ENCODE data around the gene SERPINA5. TPM values are rescaled to one million over a fixed set of nuclear protein-coding genes. Genes with fewer than 3 reads are reported as not detected.

Gene SERPINA5
- total RNA-seq, 1 donor from 2014 or later: 3.5 TPM

DNA sequence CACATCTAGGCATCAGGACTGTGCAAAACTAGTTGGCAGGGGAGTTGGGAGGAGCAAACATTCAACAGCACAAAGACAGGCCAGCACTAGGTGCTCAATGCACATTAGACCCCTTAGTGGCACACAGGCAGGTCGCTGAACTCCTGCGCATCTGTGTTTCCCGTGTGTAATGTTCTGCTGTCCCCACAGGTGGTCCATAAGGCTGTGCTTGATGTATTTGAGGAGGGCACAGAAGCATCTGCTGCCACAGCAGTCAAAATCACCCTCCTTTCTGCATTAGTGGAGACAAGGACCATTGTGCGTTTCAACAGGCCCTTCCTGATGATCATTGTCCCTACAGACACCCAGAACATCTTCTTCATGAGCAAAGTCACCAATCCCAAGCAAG is 42.2 kb downstream of the SERPINA5 start:
- no peak overlapping the region for H2AFZ ChIP-seq (replicated peaks)
- no peak overlapping the region for H3K9ac ChIP-seq
- Mint-ChIP-seq H3K27ac (no peak overlapping the region), H3K4me3 (no peak overlapping the region), H3K4me1 (no peaks in the 10 kb centered on the region), H3K36me3 (no peaks in the 10 kb centered on the region), H3K27me3 (ENCODE audit: insufficient read depth, low read depth) (peaks cover 8% of the 10 kb centered on the region), H3K9me3 (peaks cover 20% of the 10 kb centered on the region)
- H3K79me2 ChIP-seq (ENCODE audit: low read depth): no peaks in the 10 kb centered on the region
- H4K20me1 ChIP-seq (ENCODE audit: low read depth): no peaks in the 10 kb centered on the region
- no peak overlapping the region for H3K4me3 ChIP-seq
- no peak overlapping the region for H3K27ac ChIP-seq
- no peak for DNase-seq (ENCODE audit: low spot score)
- H3K36me3 ChIP-seq: no peaks in the 10 kb centered on the region
- TF ChIP-seq EZH2phosphoT487 (IDR thresholded peaks at IDR 0.05) (no peak), EZH2 (IDR thresholded peaks at IDR 0.05) (no peak)
- TF ChIP-seq, protein P1, sequence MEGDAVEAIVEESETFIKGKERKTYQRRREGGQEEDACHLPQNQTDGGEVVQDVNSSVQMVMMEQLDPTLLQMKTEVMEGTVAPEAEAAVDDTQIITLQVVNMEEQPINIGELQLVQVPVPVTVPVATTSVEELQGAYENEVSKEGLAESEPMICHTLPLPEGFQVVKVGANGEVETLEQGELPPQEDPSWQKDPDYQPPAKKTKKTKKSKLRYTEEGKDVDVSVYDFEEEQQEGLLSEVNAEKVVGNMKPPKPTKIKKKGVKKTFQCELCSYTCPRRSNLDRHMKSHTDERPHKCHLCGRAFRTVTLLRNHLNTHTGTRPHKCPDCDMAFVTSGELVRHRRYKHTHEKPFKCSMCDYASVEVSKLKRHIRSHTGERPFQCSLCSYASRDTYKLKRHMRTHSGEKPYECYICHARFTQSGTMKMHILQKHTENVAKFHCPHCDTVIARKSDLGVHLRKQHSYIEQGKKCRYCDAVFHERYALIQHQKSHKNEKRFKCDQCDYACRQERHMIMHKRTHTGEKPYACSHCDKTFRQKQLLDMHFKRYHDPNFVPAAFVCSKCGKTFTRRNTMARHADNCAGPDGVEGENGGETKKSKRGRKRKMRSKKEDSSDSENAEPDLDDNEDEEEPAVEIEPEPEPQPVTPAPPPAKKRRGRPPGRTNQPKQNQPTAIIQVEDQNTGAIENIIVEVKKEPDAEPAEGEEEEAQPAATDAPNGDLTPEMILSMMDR (IDR thresholded peaks at IDR 0.05): no peak
- H3K4me1 ChIP-seq: no peaks in the 10 kb centered on the region
- H3K9me3 ChIP-seq (ENCODE audit: low read depth): no peaks in the 10 kb centered on the region
- H3K27me3 ChIP-seq: no peaks in the 10 kb centered on the region
- H3F3A ChIP-seq (ENCODE audit: low read depth): no peaks in the 10 kb centered on the region
- H3K4me2 ChIP-seq: no peak overlapping the region

DNA sequence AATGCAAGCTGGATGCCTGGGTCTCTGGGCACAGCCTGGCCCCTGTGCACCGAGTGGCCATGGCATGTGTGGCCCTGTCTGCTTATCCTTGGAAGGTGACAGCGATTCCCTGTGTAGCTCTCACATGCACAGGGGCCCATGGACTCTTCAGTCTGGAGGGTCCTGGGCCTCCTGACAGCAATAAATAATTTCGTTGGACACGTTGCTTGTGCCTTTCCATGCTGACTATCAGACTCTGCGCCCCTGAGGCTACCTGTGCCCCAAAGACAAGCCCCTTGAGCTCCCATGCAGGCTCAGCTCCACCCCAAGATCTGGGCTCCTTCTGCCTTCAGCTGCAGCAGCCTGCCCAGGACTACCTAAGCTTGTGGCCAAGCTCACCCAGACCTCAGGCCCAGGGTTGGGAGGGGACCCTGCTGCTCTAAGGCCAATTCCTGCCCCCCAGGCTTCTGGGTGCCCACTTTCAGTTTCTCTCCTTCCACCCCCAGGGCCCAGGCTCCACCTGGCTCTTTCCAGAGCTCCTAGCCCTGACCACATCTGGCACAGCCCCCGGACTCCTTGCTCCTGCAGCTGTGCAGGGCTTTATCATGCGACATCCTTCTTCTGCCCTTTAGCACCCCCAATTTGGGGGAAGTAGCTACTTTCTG is 42.8 kb downstream of the SERPINA5 start:
- Histone ChIP-seq H3K27ac (no peak overlapping the region), H3F3A (ENCODE audit: low read depth) (no peaks in the 10 kb centered on the region), H3K79me2 (ENCODE audit: low read depth) (no peaks in the 10 kb centered on the region), H4K20me1 (ENCODE audit: low read depth) (no peaks in the 10 kb centered on the region), H3K9me3 (ENCODE audit: low read depth) (no peaks in the 10 kb centered on the region), H2AFZ (replicated peaks) (no peak overlapping the region), H3K4me1 (no peaks in the 10 kb centered on the region), H3K4me3 (no peak overlapping the region), H3K9ac (no peak overlapping the region), H3K4me2 (no peak overlapping the region), H3K27me3 (no peaks in the 10 kb centered on the region), H3K36me3 (no peaks in the 10 kb centered on the region)
- Mint-ChIP-seq H3K4me1 (no peaks in the 10 kb centered on the region), H3K27ac (no peak overlapping the region), H3K4me3 (no peak overlapping the region), H3K27me3 (ENCODE audit: insufficient read depth, low read depth) (peaks cover 8% of the 10 kb centered on the region), H3K36me3 (no peaks in the 10 kb centered on the region), H3K9me3 (peaks cover 15% of the 10 kb centered on the region)
- TF ChIP-seq EZH2 (IDR thresholded peaks at IDR 0.05) (no peak), EZH2phosphoT487 (IDR thresholded peaks at IDR 0.05) (no peak)
- TF ChIP-seq, protein P1 (IDR thresholded peaks at IDR 0.05): no peak
- DNase-seq (ENCODE audit: low spot score): no peak

DNA sequence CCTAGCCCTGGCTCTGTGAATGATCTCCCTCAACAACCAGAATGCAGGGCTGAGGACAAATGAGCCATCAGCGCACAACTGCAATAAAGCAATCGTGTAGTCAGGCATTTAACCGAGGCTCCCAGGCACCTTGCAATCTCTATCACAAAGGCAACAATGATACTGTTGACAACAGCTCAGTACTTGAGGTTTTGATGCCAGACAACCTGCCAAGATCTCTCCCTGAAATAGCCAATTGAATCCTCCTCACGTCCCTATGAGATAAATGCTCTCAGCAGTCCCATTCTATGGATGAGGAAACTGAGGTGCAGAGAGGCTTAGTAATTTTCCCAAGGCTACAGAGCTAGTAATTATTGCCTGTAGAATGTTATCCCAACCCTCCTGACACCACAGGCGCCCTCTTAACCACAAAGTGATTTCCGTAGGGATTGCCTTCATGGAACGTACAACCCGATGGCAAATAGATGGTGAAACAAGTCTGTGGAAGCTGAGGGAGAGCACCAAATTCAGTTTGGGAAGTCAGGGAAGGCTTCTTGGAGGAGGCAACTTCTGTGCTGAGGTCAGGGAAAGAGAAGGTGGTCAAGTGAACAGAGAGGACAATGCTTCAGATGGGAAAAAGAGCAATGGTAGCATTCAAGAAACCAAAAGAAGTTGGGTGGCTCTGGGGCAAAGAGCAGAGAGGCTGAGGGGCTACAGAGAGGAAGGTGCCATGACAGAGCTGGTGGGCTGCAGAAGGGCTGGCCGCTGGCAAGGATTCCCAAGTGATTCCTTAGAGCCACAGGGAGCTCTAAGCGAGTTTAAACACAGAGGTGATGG is 43.5 kb downstream of the SERPINA5 start:
- H3K79me2 ChIP-seq (ENCODE audit: low read depth): no peaks in the 10 kb centered on the region
- H3K36me3 Mint-ChIP-seq: no peaks in the 10 kb centered on the region
- H3K36me3 ChIP-seq: no peaks in the 10 kb centered on the region
- H2AFZ ChIP-seq (replicated peaks): no peak overlapping the region
- DNase-seq (ENCODE audit: low spot score): no peak
- H3K9me3 ChIP-seq (ENCODE audit: low read depth): no peaks in the 10 kb centered on the region
- peaks cover 8% of the 10 kb centered on the region for H3K27me3 Mint-ChIP-seq (ENCODE audit: insufficient read depth, low read depth)
- H3K4me3 ChIP-seq: no peak overlapping the region
- H3K4me1 Mint-ChIP-seq: no peaks in the 10 kb centered on the region
- H3K27me3 ChIP-seq: no peaks in the 10 kb centered on the region
- no peak overlapping the region for H3K27ac Mint-ChIP-seq
- no peaks in the 10 kb centered on the region for H4K20me1 ChIP-seq (ENCODE audit: low read depth)
- TF ChIP-seq EZH2 (IDR thresholded peaks at IDR 0.05): no peak
- no peak for TF ChIP-seq EZH2phosphoT487 (IDR thresholded peaks at IDR 0.05)
- TF ChIP-seq, protein P1 (IDR thresholded peaks at IDR 0.05): no peak
- no peaks in the 10 kb centered on the region for H3K4me1 ChIP-seq
- H3K9me3 Mint-ChIP-seq: peaks cover 8% of the 10 kb centered on the region
- no peak overlapping the region for H3K4me2 ChIP-seq
- no peak overlapping the region for H3K9ac ChIP-seq
- no peaks in the 10 kb centered on the region for H3F3A ChIP-seq (ENCODE audit: low read depth)
- H3K27ac ChIP-seq: no peak overlapping the region
- no peak overlapping the region for H3K4me3 Mint-ChIP-seq
